Neural crest cell (in vitro differentiated cells): Measurements from ENCODE around the gene ABCC3. TPM values are rescaled to one million over a fixed set of nuclear protein-coding genes. Genes with fewer than 3 reads are reported as not detected.

ENCODE experiments used
- DNase-seq: peaks from one replicate; pipeline ENCODE4 v3.0.0; 2021; ENCODE audit warnings: low read depth, mixed read lengths, low spot score
- H3K27ac Mint-ChIP-seq: one replicate; pipeline ENCODE4 v1.8.0; 2021; ENCODE audit warnings: mild to moderate bottlenecking, mixed read lengths; ENCODE audit not compliant: unreplicated experiment
- H3K27me3 Mint-ChIP-seq: 2 replicates; pipeline ENCODE4 v1.8.0; 2021; ENCODE audit warnings: low read depth, mild to moderate bottlenecking, mixed read lengths
- H3K36me3 Mint-ChIP-seq: 2 replicates; pipeline ENCODE4 v1.8.0; 2021; ENCODE audit warnings: low read depth, mild to moderate bottlenecking, mixed read lengths
- H3K4me1 Mint-ChIP-seq: 2 replicates; pipeline ENCODE4 v1.8.0; 2021; ENCODE audit warnings: mixed read lengths
- H3K4me3 Mint-ChIP-seq: one replicate; pipeline ENCODE4 v1.8.0; 2021; ENCODE audit warnings: mild to moderate bottlenecking, mixed read lengths
- H3K9me3 Mint-ChIP-seq: 2 replicates; pipeline ENCODE4 v1.8.0; 2021; ENCODE audit warnings: mixed read lengths
- total RNA-seq: library from RNA; stranded (reverse); gene quantifications from 2 replicates; pipeline ENCODE4 v1.2.1, GENCODE V29; 2021
- TF ChIP-seq, protein P1 (sequence below): fragments of 200-600 bp; sonication (generic); conservative IDR thresholded peaks from 2 replicates; pipeline ENCODE4 v1.5.0; 2021; ENCODE audit warnings: antibody characterized with exemption, mild to moderate bottlenecking

Gene ABCC3
- total RNA-seq, 1 donor from 2014 or later = not detected

DNA sequence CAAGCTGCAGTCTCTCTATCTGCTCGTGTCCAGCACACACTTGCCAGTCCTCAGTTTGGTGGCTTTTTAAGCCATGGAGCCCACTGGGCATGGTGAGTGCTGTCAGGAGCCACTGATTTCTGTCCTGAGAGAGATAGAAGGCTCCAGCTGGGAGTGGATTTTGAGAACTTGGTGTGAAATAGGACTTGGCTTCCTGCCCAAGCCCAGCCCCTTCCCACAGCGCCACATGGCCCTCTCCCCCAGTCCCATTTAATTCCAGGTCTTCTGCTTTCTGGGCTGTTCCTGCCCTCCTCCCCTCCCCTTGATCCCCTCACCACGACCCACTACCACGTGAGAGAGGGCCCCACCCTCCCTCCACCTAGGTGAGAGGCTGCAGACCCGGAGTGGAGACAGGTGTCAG, 14.4 kb upstream of the ABCC3 start:
- TF ChIP-seq, protein P1, sequence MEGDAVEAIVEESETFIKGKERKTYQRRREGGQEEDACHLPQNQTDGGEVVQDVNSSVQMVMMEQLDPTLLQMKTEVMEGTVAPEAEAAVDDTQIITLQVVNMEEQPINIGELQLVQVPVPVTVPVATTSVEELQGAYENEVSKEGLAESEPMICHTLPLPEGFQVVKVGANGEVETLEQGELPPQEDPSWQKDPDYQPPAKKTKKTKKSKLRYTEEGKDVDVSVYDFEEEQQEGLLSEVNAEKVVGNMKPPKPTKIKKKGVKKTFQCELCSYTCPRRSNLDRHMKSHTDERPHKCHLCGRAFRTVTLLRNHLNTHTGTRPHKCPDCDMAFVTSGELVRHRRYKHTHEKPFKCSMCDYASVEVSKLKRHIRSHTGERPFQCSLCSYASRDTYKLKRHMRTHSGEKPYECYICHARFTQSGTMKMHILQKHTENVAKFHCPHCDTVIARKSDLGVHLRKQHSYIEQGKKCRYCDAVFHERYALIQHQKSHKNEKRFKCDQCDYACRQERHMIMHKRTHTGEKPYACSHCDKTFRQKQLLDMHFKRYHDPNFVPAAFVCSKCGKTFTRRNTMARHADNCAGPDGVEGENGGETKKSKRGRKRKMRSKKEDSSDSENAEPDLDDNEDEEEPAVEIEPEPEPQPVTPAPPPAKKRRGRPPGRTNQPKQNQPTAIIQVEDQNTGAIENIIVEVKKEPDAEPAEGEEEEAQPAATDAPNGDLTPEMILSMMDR = no peak
- no peak overlapping the region for H3K4me3 Mint-ChIP-seq

DNA sequence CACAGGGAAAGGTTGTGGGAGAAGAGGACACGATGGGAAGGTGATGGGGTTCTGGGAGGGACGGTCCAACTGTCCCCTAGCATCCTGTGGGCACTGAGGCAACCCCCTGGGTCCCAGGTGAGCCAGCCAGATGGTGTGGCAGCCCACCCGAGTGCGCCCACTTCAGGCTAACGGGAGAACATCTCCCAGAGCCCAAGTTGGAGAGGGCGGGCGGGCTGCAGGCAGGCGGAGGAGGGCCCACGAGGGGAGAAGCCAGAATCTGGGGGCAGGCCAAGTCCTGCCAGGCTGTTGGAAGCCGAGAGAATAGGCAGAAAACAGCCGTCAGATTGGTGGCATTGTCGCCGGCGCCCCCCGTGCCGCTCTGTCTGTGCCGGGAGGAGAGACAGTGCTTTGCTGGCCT, 13.8 kb upstream of the ABCC3 start:
- no peak for DNase-seq
- Mint-ChIP-seq H3K4me3 (no peak overlapping the region), H3K9me3 (no peaks in the 10 kb centered on the region), H3K27me3 (peaks cover 28% of the 10 kb centered on the region), H3K27ac (no peak overlapping the region), H3K36me3 (no peaks in the 10 kb centered on the region), H3K4me1 (peaks cover 11% of the 10 kb centered on the region)
- TF ChIP-seq, protein P1 = peak; percentile 16

More for the DNA sequence above, 14.4 kb upstream of the ABCC3 start:
- H3K27ac Mint-ChIP-seq = no peak overlapping the region
- H3K27me3 Mint-ChIP-seq = peaks cover 25% of the 10 kb centered on the region
- no peaks in the 10 kb centered on the region for H3K36me3 Mint-ChIP-seq
- no peaks in the 10 kb centered on the region for H3K9me3 Mint-ChIP-seq
- H3K4me1 Mint-ChIP-seq = peaks cover 7% of the 10 kb centered on the region
- no peak for DNase-seq

DNA sequence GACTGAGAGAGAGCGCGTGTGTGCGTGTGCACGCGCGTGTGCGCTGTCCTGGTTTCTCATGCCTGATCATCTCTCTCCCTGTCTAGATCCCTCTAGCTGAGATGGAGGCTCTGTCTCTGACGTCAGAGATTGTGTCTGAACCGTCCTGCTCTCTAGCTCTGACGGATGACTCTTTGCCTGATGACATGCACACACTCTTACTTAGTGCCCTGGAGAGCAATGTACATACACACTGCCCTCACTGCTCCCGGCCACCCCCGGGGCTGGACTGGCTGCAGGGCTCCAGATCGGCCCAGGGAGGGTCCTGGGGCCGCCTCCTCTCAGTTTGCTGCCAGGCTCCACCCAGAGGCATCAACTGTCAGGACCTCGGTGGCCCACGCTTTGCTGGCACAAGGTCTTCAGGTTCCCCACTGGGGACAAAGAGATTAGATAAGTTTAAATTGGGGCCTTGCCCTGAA, 13.1 kb upstream of the ABCC3 start:
- Mint-ChIP-seq H3K9me3 (no peaks in the 10 kb centered on the region), H3K4me3 (no peak overlapping the region), H3K36me3 (no peaks in the 10 kb centered on the region), H3K27me3 (peaks cover 30% of the 10 kb centered on the region), H3K27ac (peak overlapping the region; percentile 29), H3K4me1 (peaks cover 11% of the 10 kb centered on the region)
- DNase-seq = no peak
- TF ChIP-seq, protein P1 = no peak

DNA sequence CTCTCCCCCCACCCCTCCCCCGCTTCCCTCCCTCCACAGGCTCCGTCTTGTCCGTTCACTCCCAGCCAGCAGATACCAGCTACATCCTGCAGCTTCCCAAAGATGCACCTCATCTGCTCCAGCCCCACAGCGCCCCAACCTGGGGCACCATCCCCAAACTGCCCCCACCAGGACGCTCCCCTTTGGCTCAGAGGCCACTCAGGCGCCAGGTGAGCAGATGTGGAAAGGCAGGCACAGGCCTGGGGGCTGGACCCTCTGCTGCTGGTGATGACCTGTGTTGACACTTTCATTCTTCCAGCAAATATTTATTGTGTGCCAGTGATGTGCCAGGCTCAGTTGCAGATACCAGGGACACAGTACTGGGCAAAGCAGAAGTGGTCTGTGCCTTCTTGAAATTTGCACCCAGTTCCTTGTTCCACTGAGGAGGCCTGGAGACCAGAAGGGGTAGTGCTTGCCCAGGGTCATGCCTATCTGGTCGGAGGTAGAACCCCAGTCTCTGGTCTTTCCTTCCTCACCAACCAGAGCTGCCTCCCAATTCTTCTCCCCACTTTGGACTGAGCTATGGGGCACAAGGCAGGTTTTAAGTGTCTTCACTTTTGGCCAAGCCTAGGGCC, 10.3 kb upstream of the ABCC3 start:
- Mint-ChIP-seq H3K4me1 (peaks cover 21% of the 10 kb centered on the region), H3K27me3 (peaks cover 46% of the 10 kb centered on the region), H3K4me3 (no peak overlapping the region), H3K9me3 (no peaks in the 10 kb centered on the region), H3K27ac (no peak overlapping the region), H3K36me3 (no peaks in the 10 kb centered on the region)
- TF ChIP-seq, protein P1 = no peak
- DNase-seq = no peak

DNA sequence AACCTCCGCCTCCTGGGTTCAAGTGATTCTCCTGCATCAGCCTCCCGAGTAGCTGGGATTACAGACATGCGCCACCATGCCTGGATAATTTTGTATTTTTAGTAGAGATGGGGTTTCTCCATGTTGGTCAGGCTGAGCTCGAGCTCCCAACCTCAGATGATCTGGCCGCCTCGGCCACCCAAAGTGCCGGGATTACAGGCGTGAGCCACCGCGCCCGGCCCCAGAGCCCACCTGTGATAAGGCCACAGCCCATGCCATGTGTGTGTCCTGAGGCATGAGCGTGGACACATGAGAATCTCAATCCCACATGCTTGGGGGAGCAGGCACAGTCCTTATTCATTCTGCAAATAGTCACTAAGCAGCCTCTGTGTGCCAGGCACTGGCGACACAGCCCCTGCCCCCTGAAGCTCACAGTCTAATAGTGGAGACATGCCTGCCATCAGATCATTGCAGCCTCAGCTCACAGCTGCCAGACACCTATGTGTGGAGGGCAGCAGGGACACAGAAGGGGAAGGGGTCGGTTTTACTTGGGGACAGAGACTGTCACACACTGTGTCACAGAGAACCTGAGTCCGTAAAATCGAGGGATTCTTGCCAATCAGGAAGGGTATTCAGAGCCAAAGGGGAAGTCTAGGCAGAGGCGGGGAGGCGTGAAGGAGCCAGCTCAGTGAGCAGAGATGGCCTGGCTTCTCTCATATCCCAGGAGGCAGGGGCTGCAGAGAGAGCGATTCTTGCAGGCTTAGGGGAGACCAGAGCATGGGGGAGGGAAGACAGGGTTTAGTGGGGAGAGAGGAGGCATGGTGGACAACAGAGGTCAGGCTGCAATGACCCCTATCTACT, 9.4 kb upstream of the ABCC3 start:
- TF ChIP-seq, protein P1 = no peak
- H3K9me3 Mint-ChIP-seq = no peaks in the 10 kb centered on the region
- no peak overlapping the region for H3K4me3 Mint-ChIP-seq
- peaks cover 48% of the 10 kb centered on the region for H3K27me3 Mint-ChIP-seq
- no peak for DNase-seq
- H3K4me1 Mint-ChIP-seq = peaks cover 21% of the 10 kb centered on the region
- H3K27ac Mint-ChIP-seq = no peak overlapping the region
- H3K36me3 Mint-ChIP-seq = no peaks in the 10 kb centered on the region
